IMR-90 (cell line): ENCODE results near the gene CHST8.

Source experiments
- BHLHE40 ChIP-seq: fragments of 150-350 bp; IDR thresholded peaks from 2 replicates; pipeline ENCODE4 v1.6.1; 2016; ENCODE audit warnings: mild to moderate bottlenecking, low read depth, low read length
- SMC3 ChIP-seq: fragments of 150-350 bp; IDR thresholded peaks from 2 replicates; pipeline ENCODE4 v1.6.1; 2016; ENCODE audit warnings: low read depth, mild to moderate bottlenecking, antibody characterized with exemption, low read length, moderate library complexity

- no peak for TF ChIP-seq BHLHE40
- TF ChIP-seq SMC3, result no peak
Observed at GRCh38 chr19:33718651-33719254, 97.0 kb downstream of the CHST8 start.
